GM18505 (cell line): ENCODE measurements around the gene EPS8.

ENCODE experiments used
- ATAC-seq: cut with Tn5 transposase; IDR thresholded peaks from one replicate; pipeline ENCODE4 v1.9.1; 2021; ENCODE audit not compliant: unreplicated experiment
- POLR2A ChIP-seq: IDR thresholded peaks from 4 replicates; pipeline ENCODE4 v1.6.1; 2011; ENCODE audit warnings: borderline replicate concordance; ENCODE audit not compliant: insufficient read depth, insufficient read length; ENCODE audit errors: extremely low read depth

EPS8 gene

GRCh38 chr12:15677726-15678201 is 111.4 kb downstream of the EPS8 start:
- ATAC-seq = no peak
- TF ChIP-seq POLR2A = no peak

GRCh38 chr12:15677228-15677627 is 112.0 kb downstream of the EPS8 start:
- ATAC-seq = no peak
- TF ChIP-seq POLR2A = no peak

- no peak for ATAC-seq
- no peak for TF ChIP-seq POLR2A
Measured at GRCh38 chr12:15672671-15673270, 116.4 kb downstream of the EPS8 start.

GRCh38 chr12:15670756-15671155 is 118.4 kb downstream of the EPS8 start:
- TF ChIP-seq POLR2A = no peak
- no peak for ATAC-seq

GRCh38 chr12:15669256-15669948 is 119.8 kb downstream of the EPS8 start:
- ATAC-seq = no peak
- no peak for TF ChIP-seq POLR2A

- TF ChIP-seq POLR2A = no peak
- no peak for ATAC-seq
Measured at GRCh38 chr12:15664491-15664890, 124.7 kb downstream of the EPS8 start.

GRCh38 chr12:15662983-15663659 is 126.1 kb downstream of the EPS8 start:
- no peak for TF ChIP-seq POLR2A
- no peak for ATAC-seq

- ATAC-seq = no peak
- no peak for TF ChIP-seq POLR2A
Measured at GRCh38 chr12:15662303-15662980, 126.7 kb downstream of the EPS8 start.

- ATAC-seq = no peak
- TF ChIP-seq POLR2A = no peak
Measured at GRCh38 chr12:15651371-15651770, 137.8 kb downstream of the EPS8 start.

GRCh38 chr12:15650399-15651128 is 138.6 kb downstream of the EPS8 start:
- ATAC-seq = no peak
- TF ChIP-seq POLR2A = no peak

- no peak for ATAC-seq
- no peak for TF ChIP-seq POLR2A
Measured at GRCh38 chr12:15649347-15649746, 139.8 kb downstream of the EPS8 start.

GRCh38 chr12:15648558-15648957 is 140.6 kb downstream of the EPS8 start:
- ATAC-seq = no peak
- no peak for TF ChIP-seq POLR2A

- TF ChIP-seq POLR2A = no peak
Measured at GRCh38 chr12:15646581-15646980, 142.6 kb downstream of the EPS8 start.

More at GRCh38 chr12:15646581-15646980, 142.6 kb downstream of the EPS8 start:
- no peak for ATAC-seq
